A549 (cell line): ENCODE measurements around the gene TNRC6B. TPM values are rescaled to one million over a fixed set of nuclear protein-coding genes. Genes with fewer than 3 reads are reported as not detected.

Source experiments
- ATAC-seq, 2 experiments: fragments of 200-7000 bp in 1 of 2; fragments of >200 bp in 1 of 2; cut with Nextera tagmentation in 1 of 2; cut with Tn5 transposase in 1 of 2; 3 replicates each; pipeline versions ENCODE4 v1.8.0 to v1.9.1; 2018 to 2020; ENCODE audit warnings: mild to moderate bottlenecking in 1 of 2, moderate library complexity in 1 of 2
- CTCF ChIA-PET: fragments of 300-600 bp; sonication (Branson Sonifier 250); formaldehyde crosslinking; extraction: SDS; loops from one replicate; lab custom pipeline; 2021; ENCODE audit warnings: antibody characterized with exemption, inconsistent platforms; lab: Yijun Ruan, JAX
- POLR2A ChIA-PET: fragments of 350-600 bp; formaldehyde crosslinking; extraction: SDS; loops from one replicate; lab custom pipeline; 2021; ENCODE audit warnings: antibody characterized with exemption, inconsistent platforms; lab: Yijun Ruan, JAX
- DNase-seq, 2 experiments: peaks; one replicate each; pipeline versions ENCODE4 v3.0.0 to v3.0.0-alpha.2; 2011 to 2016; ENCODE audit warnings: low read depth in 1 of 2, low spot score in 1 of 2
- FAIRE-seq: peaks from 2 replicates; lab custom pipeline; 2011; peaks lifted over from hg19 to GRCh38; lab: Jason Lieb, UNC
- H3K27ac ChIP-seq, 2 experiments: fragments of >200 bp; sonication (Bioruptor Twin); formaldehyde crosslinking; 3 replicates each; pipeline ENCODE4 v1.5.1; 2016 to 2017
- H3K4me1 ChIP-seq: fragments of >200 bp; sonication (Bioruptor Twin); formaldehyde crosslinking; 3 replicates; pipeline ENCODE4 v1.6.1; 2016
- H3K4me2 ChIP-seq: fragments of >200 bp; sonication (Bioruptor Twin); formaldehyde crosslinking; 3 replicates; pipeline ENCODE4 v1.6.1; 2016
- H3K4me3 ChIP-seq: fragments of >200 bp; sonication (Bioruptor Twin); formaldehyde crosslinking; 3 replicates; pipeline ENCODE4 v1.5.1; 2016
- H3K9me3 ChIP-seq: fragments of >200 bp; sonication (Bioruptor Twin); formaldehyde crosslinking; 3 replicates; pipeline ENCODE4 v1.6.1; 2016
- ATOH8 ChIP-seq: fragments of 250-450 bp; sonication (Bioruptor Pico); IDR thresholded peaks from 2 replicates; pipeline ENCODE4 v1.5.0; 2020; ENCODE audit warnings: low read depth, mild to moderate bottlenecking, moderate library complexity
- CHD2 ChIP-seq: fragments of 150-350 bp; IDR thresholded peaks from 2 replicates; pipeline ENCODE4 v1.6.1; 2014; ENCODE audit warnings: low read length; ENCODE audit not compliant: partially characterized antibody
- ELK1 ChIP-seq: fragments of 150-350 bp; IDR thresholded peaks from 2 replicates; pipeline ENCODE4 v1.6.1; 2014; ENCODE audit warnings: low read depth, mild to moderate bottlenecking, low read length
- ESRRA ChIP-seq: fragments of 150-350 bp; IDR thresholded peaks from 2 replicates; pipeline ENCODE4 v1.6.1; 2014; ENCODE audit warnings: mild to moderate bottlenecking, low read length, borderline replicate concordance
- FOSL2 ChIP-seq, 2 experiments: fragments of 450-650 bp in 1 of 2; fragments of >200 bp in 1 of 2; sonication (Bioruptor Twin) in 1 of 2; formaldehyde crosslinking; IDR thresholded peaks; 2 replicates each; pipeline versions ENCODE4 v1.5.0 to v1.6.1; 2016 to 2020; ENCODE audit warnings: mild to moderate bottlenecking in 1 of 2, moderate library complexity in 1 of 2
- GATA3 ChIP-seq: IDR thresholded peaks from 2 replicates; pipeline ENCODE4 v1.6.1; 2012; ENCODE audit warnings: borderline replicate concordance
- HMGXB4 ChIP-seq: fragments of 250-450 bp; sonication (Bioruptor Pico); IDR thresholded peaks from 2 replicates; pipeline ENCODE4 v1.5.0; 2021; ENCODE audit warnings: mild to moderate bottlenecking, moderate library complexity, borderline replicate concordance
- JUN ChIP-seq, 2 experiments: fragments of >200 bp; sonication (Bioruptor Twin); formaldehyde crosslinking; IDR thresholded peaks; 2 replicates in 1 of 2; 3 replicates in 1 of 2; pipeline ENCODE4 v1.6.1; 2016 to 2017
- JUNB ChIP-seq: fragments of >200 bp; sonication (Bioruptor Twin); formaldehyde crosslinking; IDR thresholded peaks from 2 replicates; pipeline ENCODE4 v1.6.1; 2016
- MAX ChIP-seq: IDR thresholded peaks from 2 replicates; pipeline ENCODE4 v1.6.1; 2012
- MYC ChIP-seq: IDR thresholded peaks from 2 replicates; pipeline ENCODE4 v1.6.1; 2012; ENCODE audit warnings: mild to moderate bottlenecking, inconsistent platforms, low read length, improper control_type of control experiment, borderline replicate concordance
- NR3C1 ChIP-seq: fragments of >200 bp; sonication (Bioruptor Twin); formaldehyde crosslinking; IDR thresholded peaks from 3 replicates; pipeline ENCODE4 v1.6.1; 2017
- PHF8 ChIP-seq: fragments of 200-600 bp; sonication (generic); IDR thresholded peaks from 2 replicates; pipeline ENCODE4 v1.6.1; 2016; ENCODE audit warnings: low read depth, mild to moderate bottlenecking, antibody characterized with exemption, moderate library complexity, borderline replicate concordance
- RFX5 ChIP-seq: fragments of 450-650 bp; IDR thresholded peaks from 2 replicates; pipeline ENCODE4 v1.7.1; 2014; ENCODE audit warnings: antibody characterized with exemption, mild to moderate bottlenecking, moderate library complexity
- TFCP2L1 ChIP-seq: fragments of 250-450 bp; sonication (Bioruptor Pico); IDR thresholded peaks from 2 replicates; pipeline ENCODE4 v1.5.0; 2021; ENCODE audit warnings: mild to moderate bottlenecking
- WGBS: methylation state at CpG from one replicate; pipeline ENCODE4 v1.1.6; 2017; ENCODE audit errors: missing lambda C conversion rate; 5-methylcytosine and 5-hydroxymethylcytosine counted together
- polyA plus RNA-seq, 4 experiments: library from polyadenylated mRNA; depleted of rRNA in 3 of 4; stranded (reverse); fragments of >200 nt; fragmentation: RNase III in 1 of 4; extraction: RNeasy Plus Mini Kit Qiagen cat#74134 plus additional on column Dnase treatment in 1 of 4; gene quantifications; 2 replicates in 3 of 4; 3 replicates in 1 of 4; pipeline ENCODE4 v1.2.3, GENCODE V29; 2011 to 2017

Gene TNRC6B
- polyA plus RNA-seq, 2 of the 4 experiments (the other 2 are of a cell fraction) = 4.9 to 5.0 TPM

- Histone ChIP-seq H3K4me1 (peaks cover 9% of the 10 kb centered on the region; the same call in 1 of the 3 replicates), H3K4me2 (no peak overlapping the region), H3K9me3 (no peaks in the 10 kb centered on the region), H3K4me3 (no peak overlapping the region), H3K27ac (no peak overlapping the region)
- ATAC-seq (no peak), DNase-seq (no peak), FAIRE-seq (no peak)
- POLR2A ChIA-PET = no interaction called here
- no peak for TF ChIP-seq GATA3
- TF ChIP-seq JUNB = no peak
- TF ChIP-seq ATOH8 (CRISPR knock-in tag) = no peak
- no peak for TF ChIP-seq MAX
- TF ChIP-seq FOSL2 (IDR thresholded peaks at IDR 0.05) = no peak
- TF ChIP-seq FOSL2 (CRISPR knock-in tag; IDR thresholded peaks at IDR 0.05) = no peak
- no peak for TF ChIP-seq ELK1
- WGBS = 75% methylated on average over 6 of the region's 6 CpGs
- CTCF ChIA-PET = no interaction called here
These were observed 47.0 kb downstream of the TNRC6B start for GRCh38 chr22:40224702-40225101.

- no peaks in the 10 kb centered on the region for H3K9me3 ChIP-seq
- no peak for DNase-seq
- FAIRE-seq = no peak
- no peak overlapping the region for H3K4me2 ChIP-seq
- H3K4me3 ChIP-seq = no peak overlapping the region
- POLR2A ChIA-PET = interaction anchor here (0.7 kb wide), 1 partner anchor 49 kb away, joined by 11 read pairs; the partner anchor contains the start of gene TNRC6B
- CTCF ChIA-PET = no interaction called here
- H3K27ac ChIP-seq = no peak overlapping the region
- no peak for TF ChIP-seq NR3C1
- TF ChIP-seq MYC = no peak
- TF ChIP-seq CHD2 = no peak
- TF ChIP-seq PHF8 = no peak
- no peak for TF ChIP-seq RFX5
- no peak for TF ChIP-seq ESRRA
- no peak for TF ChIP-seq JUN (IDR thresholded peaks at IDR 0.05)
- TF ChIP-seq TFCP2L1 (CRISPR knock-in tag) = no peak
- TF ChIP-seq, all 56 proteins: peak for 0
- no peaks in the 10 kb centered on the region for H3K4me1 ChIP-seq
- ATAC-seq = no peak
These were observed 48.9 kb downstream of the TNRC6B start for GRCh38 chr22:40226620-40227019.

GRCh38 chr22:40231618-40232313, 54.0 kb downstream of the TNRC6B start:
- ChIA-PET POLR2A (no interaction called here), CTCF (no interaction called here)
- H3K4me3 ChIP-seq = no peak overlapping the region
- TF ChIP-seq HMGXB4 (CRISPR knock-in tag) = no peak
- TF ChIP-seq ATOH8 (CRISPR knock-in tag) = no peak
- no peak overlapping the region for H3K27ac ChIP-seq
- ATAC-seq (no peak), FAIRE-seq (no peak), DNase-seq (no peak)
- no peaks in the 10 kb centered on the region for H3K9me3 ChIP-seq
- H3K4me2 ChIP-seq = no peak overlapping the region
- WGBS = 88% methylated on average over 6 of the region's 6 CpGs
- peaks cover 13% of the 10 kb centered on the region for H3K4me1 ChIP-seq
